ENCODE measurements around the gene PPP1R10.

The PPP1R10 gene

GRCh38 chr6:30618270-30618797 lies 1.3 kb upstream of the PPP1R10 start:
- no peak for DNase-seq

GRCh38 chr6:30617565-30618269 lies 674 bp upstream of the PPP1R10 start, which contains the start of gene MRPS18B:
MRPS18B (plus strand) TSS chr6:30617840; CDS start chr6:30617866, 26 bp downstream.
- peak; percentile 98 for DNase-seq

GRCh38 chr6:30615958-30616810 lies 859 bp downstream of the PPP1R10 start:
- DNase-seq = peak; percentile 4

GRCh38 chr6:30615219-30615957 lies 1.7 kb downstream of the PPP1R10 start:
- DNase-seq = no peak

GRCh38 chr6:30614843-30615218 lies 2.2 kb downstream of the PPP1R10 start:
- peak; percentile 83 for DNase-seq

GRCh38 chr6:30614044-30614842 lies 2.8 kb downstream of the PPP1R10 start:
- no peak for DNase-seq

GRCh38 chr6:30613251-30614043 lies 3.6 kb downstream of the PPP1R10 start:
- DNase-seq = no peak

- no peak for DNase-seq
Measured at GRCh38 chr6:30612687-30613248, 4.3 kb downstream of the PPP1R10 start.

GRCh38 chr6:30612213-30612612 lies 4.8 kb downstream of the PPP1R10 start:
- DNase-seq = no peak

GRCh38 chr6:30611856-30612194 lies 5.2 kb downstream of the PPP1R10 start:
- no peak for DNase-seq

GRCh38 chr6:30611150-30611855 lies 5.7 kb downstream of the PPP1R10 start:
- no peak for DNase-seq

GRCh38 chr6:30610065-30610464 lies 7.0 kb downstream of the PPP1R10 start:
- no peak for DNase-seq

GRCh38 chr6:30603961-30604360 lies 13.1 kb downstream of the PPP1R10 start:
- no peak for DNase-seq

GRCh38 chr6:30601815-30602641 lies 15.0 kb downstream of the PPP1R10 start:
- no peak for DNase-seq

GRCh38 chr6:30601436-30601814 lies 15.6 kb downstream of the PPP1R10 start:
- no peak for DNase-seq

- no peak for DNase-seq
Measured at GRCh38 chr6:30600451-30600961, 16.5 kb downstream of the PPP1R10 start.

- DNase-seq = no peak
Measured at GRCh38 chr6:30599625-30600324, 17.3 kb downstream of the PPP1R10 start.

GRCh38 chr6:30598912-30599624 lies 18.0 kb downstream of the PPP1R10 start:
- DNase-seq = no peak

Data from stimulated activated naive CD4-positive, alpha-beta T cell treated with Interleukin-2 at 50 U/mL for 16 hours (primary cell).